ENCODE measurements around the gene ACER2.

- TF ChIP-seq TAF1 (IDR thresholded peaks at IDR 0.05; ENCODE audit: borderline replicate concordance, low read depth, low read length) (no peak), POLR2AphosphoS5 (IDR thresholded peaks at IDR 0.05; ENCODE audit: low read depth, low read length) (no peak)
Measured at GRCh38 chr9:19469271-19469670, 60.5 kb downstream of the ACER2 start.
